GM12878 (cell line): Measurements from ENCODE around the gene RGCC. TPM values are rescaled to one million over a fixed set of nuclear protein-coding genes. Genes with fewer than 3 reads are reported as not detected.

Experiments
- ATAC-seq: fragments of 200-7000 bp; cut with Tn5 transposase; 3 replicates; pipeline ENCODE4 v1.9.1; 2020; ENCODE audit warnings: mild to moderate bottlenecking, moderate library complexity
- BruUV-seq: library from RNA; stranded (reverse); fragments of 400-500 nt; replicated peaks from 2 replicates; lab custom pipeline; 2021; lab: Mats Ljungman, UMichigan
- CTCF ChIA-PET: fragments of 300-600 bp; sonication (Branson Sonifier 250); formaldehyde crosslinking; extraction: SDS; loops from one replicate; lab custom pipeline; 2021; ENCODE audit warnings: inconsistent platforms; lab: Yijun Ruan, JAX
- POLR2A ChIA-PET: fragments of 350-600 bp; formaldehyde crosslinking; extraction: SDS; loops from one replicate; lab custom pipeline; 2021; ENCODE audit warnings: inconsistent platforms; lab: Charles Lee
- RAD21 ChIA-PET: fragments of 300-600 bp; sonication (Branson Sonifier 250); formaldehyde crosslinking; loops from one replicate; lab custom pipeline; 2023; ENCODE audit warnings: antibody characterized with exemption; ENCODE audit not compliant: unreplicated experiment; lab: Charles Lee
- SMC1A ChIA-PET: fragments of 300-600 bp; sonication (Branson Sonifier 250); formaldehyde crosslinking; loops from one replicate; lab custom pipeline; 2023; ENCODE audit not compliant: unreplicated experiment, uncharacterized antibody; lab: Charles Lee
- DNase-seq: peaks from one replicate; pipeline ENCODE4 v3.0.0-alpha.2; 2011; ENCODE audit warnings: low read depth, low spot score
- FAIRE-seq: peaks from 3 replicates; lab custom pipeline; 2011; peaks lifted over from hg19 to GRCh38; lab: Jason Lieb, UNC
- H2AFZ ChIP-seq: 2 replicates; pipeline ENCODE4 v1.6.0; 2011; ENCODE audit warnings: low read depth, low read length, control low read depth; ENCODE audit not compliant: control insufficient read depth
- H3K27ac ChIP-seq: 2 replicates; pipeline ENCODE4 v1.5.1; 2011; ENCODE audit warnings: control low read depth; ENCODE audit not compliant: control insufficient read depth, insufficient read depth
- H3K27me3 ChIP-seq, 2 experiments: replicated peaks in 1 of 2; 2 replicates each; pipeline versions ENCODE4 v1.6.0 to v1.6.1; 2011; ENCODE audit warnings: low read length in 1 of 2; ENCODE audit not compliant: control insufficient read depth in 2 of 2, insufficient read depth in 2 of 2
- H3K36me3 ChIP-seq, 2 experiments: 2 replicates each; pipeline ENCODE4 v1.5.1; 2011; ENCODE audit warnings: low read length in 1 of 2; ENCODE audit not compliant: control insufficient read depth in 2 of 2, insufficient read depth in 2 of 2
- H3K4me1 ChIP-seq: 2 replicates; pipeline ENCODE4 v1.6.1; 2011; ENCODE audit warnings: mild to moderate bottlenecking, low read length, moderate library complexity, mixed read lengths; ENCODE audit not compliant: control insufficient read depth, insufficient read depth
- H3K4me2 ChIP-seq: 2 replicates; pipeline ENCODE4 v1.6.0; 2011; ENCODE audit warnings: control low read depth; ENCODE audit not compliant: control insufficient read depth, insufficient read depth
- H3K4me3 ChIP-seq: fragments of 200-600 bp; sonication (generic); 2 replicates; pipeline ENCODE4 v1.5.1; 2016
- H3K79me2 ChIP-seq: 2 replicates; pipeline ENCODE4 v1.6.0; 2011; ENCODE audit warnings: low read length; ENCODE audit not compliant: control insufficient read depth, insufficient read depth
- H3K9ac ChIP-seq: 2 replicates; pipeline ENCODE4 v1.8.0; 2011; ENCODE audit warnings: low read length, control low read depth, mixed read lengths; ENCODE audit not compliant: control insufficient read depth, insufficient read depth
- H3K9me3 ChIP-seq: replicated peaks from 3 replicates; pipeline ENCODE4 v1.5.1; 2011; ENCODE audit warnings: mild to moderate bottlenecking, low read length; ENCODE audit not compliant: control insufficient read depth, insufficient read depth
- H4K20me1 ChIP-seq: 2 replicates; pipeline ENCODE4 v1.6.0; 2011; ENCODE audit not compliant: control insufficient read depth, insufficient read depth
- CBFB ChIP-seq: IDR thresholded peaks from 2 replicates; pipeline ENCODE4 v1.6.1; 2016; ENCODE audit warnings: antibody characterized with exemption, low read depth
- CREM ChIP-seq: IDR thresholded peaks from 2 replicates; pipeline ENCODE4 v1.6.1; 2014; ENCODE audit warnings: antibody characterized with exemption, low read depth
- RAD21 ChIP-seq: IDR thresholded peaks from 2 replicates; pipeline ENCODE4 v1.6.1; 2011; ENCODE audit warnings: mild to moderate bottlenecking, low read depth, low read length, moderate library complexity; ENCODE audit not compliant: insufficient read depth
- RBBP5 ChIP-seq: fragments of 200-600 bp; sonication (generic); conservative IDR thresholded peaks from 2 replicates; pipeline ENCODE4 v1.6.1; 2016
- RCOR1 ChIP-seq: conservative IDR thresholded peaks from 2 replicates; pipeline ENCODE4 v1.6.1; 2012; ENCODE audit warnings: low read depth, low read length, improper control_type of control experiment
- SMAD1 ChIP-seq: fragments of 450-650 bp; IDR thresholded peaks from 2 replicates; pipeline ENCODE4 v1.6.1; 2018; ENCODE audit warnings: mild to moderate bottlenecking, low read depth; ENCODE audit not compliant: partially characterized antibody
- SREBF1 ChIP-seq: IDR thresholded peaks from 2 replicates; pipeline ENCODE4 v1.6.1; 2012; ENCODE audit warnings: mild to moderate bottlenecking, low read length
- TBL1XR1 ChIP-seq: IDR thresholded peaks from 2 replicates; pipeline ENCODE4 v1.6.1; 2012; ENCODE audit warnings: low read depth, low read length, improper control_type of control experiment
- TCF12 ChIP-seq: IDR thresholded peaks from 2 replicates; pipeline ENCODE4 v1.6.1; 2011; ENCODE audit warnings: low read depth, mild to moderate bottlenecking, low read length
- ZBED1 ChIP-seq: IDR thresholded peaks from 2 replicates; pipeline ENCODE4 v1.6.1; 2016; ENCODE audit warnings: borderline replicate concordance
- in situ Hi-C: fragments of 300-500 bp; cut with MboI; formaldehyde crosslinking; loops from 9 replicates; pipeline ENCODE4 v1.14.3; 2018; ENCODE audit warnings: mixed read lengths
- intact Hi-C: fragments of 100-400 bp; cut with micrococcal nuclease; formaldehyde crosslinking; loops from one replicate; pipeline ENCODE4 v1.14.2; 2022; ENCODE audit not compliant: unreplicated experiment
- polyA plus RNA-seq, 11 experiments: library from polyadenylated mRNA; depleted of rRNA in 4 of 11; unstranded in 6 of 11; stranded (reverse) in 5 of 11; fragments of >200 nt; fragmentation: Nextera tagmentation in 4 of 11; fragmentation: Illumina TruSeq in 1 of 11; extraction: Ambion mirVana in 4 of 11; extraction: Trizol in 1 of 11; gene quantifications; 1 replicate in 1 of 11; 2 replicates in 10 of 11; pipeline versions ENCODE4 v1.2.1 to v1.2.3, GENCODE V29; 2011 to 2016; ENCODE audit warnings: inconsistent platforms in 2 of 11, missing spikeins in 2 of 11, low read depth in 1 of 11
- total RNA-seq, 4 experiments: library from RNA; depleted of rRNA in 3 of 4; stranded (reverse); fragments of >200 nt in 3 of 4; fragmentation: Illumina TruSeq in 1 of 4; extraction: Trizol in 1 of 4; gene quantifications; 2 replicates each; pipeline versions ENCODE4 v1.2.1 to v1.2.3, GENCODE V29; 2013 to 2021
- TF ChIP-seq, protein P1 (sequence below): IDR thresholded peaks from 2 replicates; pipeline ENCODE4 v1.6.1; 2012; ENCODE audit warnings: mild to moderate bottlenecking, low read depth, low read length

Gene RGCC
- total and polyA plus RNA-seq, 10 of the 15 experiments (the other 5 are each of a cell fraction or from before 2014, with no cell fraction given): 0.41 to 19.4 (median 9.9) TPM

DNA sequence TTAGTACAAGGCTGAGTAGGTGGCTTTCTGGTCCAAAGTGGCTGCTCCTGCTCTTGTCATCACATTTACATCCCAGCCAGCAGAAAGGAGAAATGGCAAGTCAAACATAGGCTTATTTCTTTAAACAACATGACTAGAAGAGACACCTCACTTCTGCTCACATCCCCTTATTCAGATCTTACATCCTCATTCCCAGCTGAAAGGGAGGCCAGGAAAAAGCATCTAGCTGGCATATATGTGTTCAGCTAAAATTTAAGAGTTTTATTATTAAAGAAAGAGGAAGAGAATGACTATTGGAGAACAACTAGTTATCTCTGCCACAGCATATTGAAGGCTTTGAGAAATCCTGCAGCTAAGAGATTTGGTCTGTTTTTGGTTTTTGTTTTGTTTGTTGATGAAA, 34.1 kb downstream of the RGCC start:
- POLR2A ChIA-PET: no interaction called here
- no peaks in the 10 kb centered on the region; a peak in 1 of 4 replicates for H3K27me3 ChIP-seq
- no peak overlapping the region for H3K27ac ChIP-seq
- TF ChIP-seq SREBF1: no peak
- no peak for TF ChIP-seq RBBP5
- TF ChIP-seq, protein P1, sequence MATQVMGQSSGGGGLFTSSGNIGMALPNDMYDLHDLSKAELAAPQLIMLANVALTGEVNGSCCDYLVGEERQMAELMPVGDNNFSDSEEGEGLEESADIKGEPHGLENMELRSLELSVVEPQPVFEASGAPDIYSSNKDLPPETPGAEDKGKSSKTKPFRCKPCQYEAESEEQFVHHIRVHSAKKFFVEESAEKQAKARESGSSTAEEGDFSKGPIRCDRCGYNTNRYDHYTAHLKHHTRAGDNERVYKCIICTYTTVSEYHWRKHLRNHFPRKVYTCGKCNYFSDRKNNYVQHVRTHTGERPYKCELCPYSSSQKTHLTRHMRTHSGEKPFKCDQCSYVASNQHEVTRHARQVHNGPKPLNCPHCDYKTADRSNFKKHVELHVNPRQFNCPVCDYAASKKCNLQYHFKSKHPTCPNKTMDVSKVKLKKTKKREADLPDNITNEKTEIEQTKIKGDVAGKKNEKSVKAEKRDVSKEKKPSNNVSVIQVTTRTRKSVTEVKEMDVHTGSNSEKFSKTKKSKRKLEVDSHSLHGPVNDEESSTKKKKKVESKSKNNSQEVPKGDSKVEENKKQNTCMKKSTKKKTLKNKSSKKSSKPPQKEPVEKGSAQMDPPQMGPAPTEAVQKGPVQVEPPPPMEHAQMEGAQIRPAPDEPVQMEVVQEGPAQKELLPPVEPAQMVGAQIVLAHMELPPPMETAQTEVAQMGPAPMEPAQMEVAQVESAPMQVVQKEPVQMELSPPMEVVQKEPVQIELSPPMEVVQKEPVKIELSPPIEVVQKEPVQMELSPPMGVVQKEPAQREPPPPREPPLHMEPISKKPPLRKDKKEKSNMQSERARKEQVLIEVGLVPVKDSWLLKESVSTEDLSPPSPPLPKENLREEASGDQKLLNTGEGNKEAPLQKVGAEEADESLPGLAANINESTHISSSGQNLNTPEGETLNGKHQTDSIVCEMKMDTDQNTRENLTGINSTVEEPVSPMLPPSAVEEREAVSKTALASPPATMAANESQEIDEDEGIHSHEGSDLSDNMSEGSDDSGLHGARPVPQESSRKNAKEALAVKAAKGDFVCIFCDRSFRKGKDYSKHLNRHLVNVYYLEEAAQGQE: no peak
- TF ChIP-seq CREM: no peak
- TF ChIP-seq CBFB: no peak
- TF ChIP-seq ZBED1: no peak
- no peak for TF ChIP-seq TBL1XR1
- no peak for TF ChIP-seq TCF12
- no peak for TF ChIP-seq RAD21
- no peak for TF ChIP-seq SMAD1
- no peak for TF ChIP-seq RCOR1
- no peak overlapping the region for H3K4me3 ChIP-seq
- no peak overlapping the region for H2AFZ ChIP-seq
- H4K20me1 ChIP-seq: no peaks in the 10 kb centered on the region
- RAD21 ChIA-PET: interaction anchor here (1.7 kb wide), 1 partner anchor 32 kb away, joined by 8 read pairs; no protein-coding TSS in a partner anchor
- H3K36me3 ChIP-seq: no peaks in the 10 kb centered on the region
- SMC1A ChIA-PET: interaction anchor here (1.4 to 2.3 kb wide), 4 partner anchors 20 to 427 kb away, joined by 3 to 7 read pairs (median 4); no protein-coding TSS in a partner anchor
- H3K79me2 ChIP-seq: no peaks in the 10 kb centered on the region
- ATAC-seq (no peak), DNase-seq (no peak), FAIRE-seq (no peak)
- no peak overlapping the region for H3K4me2 ChIP-seq
- BruUV-seq: no TSS peak
- CTCF ChIA-PET: interaction anchor here (3.3 kb wide), 1 partner anchor 32 kb away, joined by 16 read pairs; no protein-coding TSS in a partner anchor
- intact Hi-C loops: no loop called here
- H3K9ac ChIP-seq: no peak overlapping the region
- in situ Hi-C loops: no loop called here
- H3K4me1 ChIP-seq: peaks cover 23% of the 10 kb centered on the region
- no peaks in the 10 kb centered on the region; the same call in 2 of the 3 replicates for H3K9me3 ChIP-seq
